SK-N-SH treated with all-trans-retinoic acid at 6 μM for 48 hours (cell line): ENCODE data around the gene COA8.

Experiments
- ATAC-seq: fragments of 200-7000 bp; cut with Tn5 transposase; 3 replicates; pipeline ENCODE4 v1.9.1; 2020; ENCODE audit warnings: mild to moderate bottlenecking, moderate library complexity
- ARNTL ChIP-seq: fragments of 450-650 bp; formaldehyde crosslinking; IDR thresholded peaks from 2 replicates; pipeline ENCODE4 v1.5.0; 2020; ENCODE audit warnings: low read depth, mild to moderate bottlenecking, moderate library complexity, borderline replicate concordance
- BACH2 ChIP-seq: fragments of 250-450 bp; sonication (Bioruptor Pico); IDR thresholded peaks from 2 replicates; pipeline ENCODE4 v1.9.0; 2021; ENCODE audit warnings: mild to moderate bottlenecking, borderline replicate concordance
- CSDC2 ChIP-seq: fragments of 250-450 bp; sonication (Bioruptor Pico); IDR thresholded peaks from 2 replicates; pipeline ENCODE4 v1.5.0; 2020; ENCODE audit warnings: mild to moderate bottlenecking, moderate library complexity
- ESRRG ChIP-seq: fragments of 250-450 bp; sonication (Bioruptor Pico); IDR thresholded peaks from 2 replicates; pipeline ENCODE4 v1.6.1; 2021; ENCODE audit warnings: mild to moderate bottlenecking
- GLIS3 ChIP-seq: fragments of 250-450 bp; sonication (Bioruptor Pico); IDR thresholded peaks from 2 replicates; pipeline ENCODE4 v1.5.0; 2020; ENCODE audit warnings: mild to moderate bottlenecking, moderate library complexity
- ISL1 ChIP-seq: fragments of 250-450 bp; sonication (Bioruptor Pico); IDR thresholded peaks from 2 replicates; pipeline ENCODE4 v2.1.2; 2022; ENCODE audit warnings: mild to moderate bottlenecking, moderate library complexity
- OSR1 ChIP-seq: fragments of 250-450 bp; sonication (Bioruptor Pico); IDR thresholded peaks from 2 replicates; pipeline ENCODE4 v1.8.0; 2022; ENCODE audit warnings: moderate library complexity, mild to moderate bottlenecking, inconsistent platforms
- PPARA ChIP-seq: fragments of 250-450 bp; sonication (Bioruptor Pico); IDR thresholded peaks from 2 replicates; pipeline ENCODE4 v1.5.0; 2020; ENCODE audit warnings: mild to moderate bottlenecking, borderline replicate concordance
- RARB ChIP-seq: fragments of 250-450 bp; sonication (Bioruptor Pico); IDR thresholded peaks from 2 replicates; pipeline ENCODE4 v1.8.0; 2021; ENCODE audit warnings: mild to moderate bottlenecking, moderate library complexity
- SNAI2 ChIP-seq: fragments of 250-450 bp; sonication (Bioruptor Pico); IDR thresholded peaks from 2 replicates; pipeline ENCODE4 v1.5.0; 2020; ENCODE audit warnings: mild to moderate bottlenecking, moderate library complexity
- TCF4 ChIP-seq: fragments of 250-450 bp; sonication (Bioruptor Pico); IDR thresholded peaks from 2 replicates; pipeline ENCODE4 v1.8.0; 2021; ENCODE audit warnings: mild to moderate bottlenecking, moderate library complexity, borderline replicate concordance
- TOX ChIP-seq: fragments of 250-450 bp; sonication (Bioruptor Pico); IDR thresholded peaks from 2 replicates; pipeline ENCODE4 v1.8.0; 2021; ENCODE audit warnings: mild to moderate bottlenecking, moderate library complexity, borderline replicate concordance
- ZC3H10 ChIP-seq: fragments of 250-450 bp; sonication (Bioruptor Pico); IDR thresholded peaks from 2 replicates; pipeline ENCODE4 v1.5.1; 2021; ENCODE audit warnings: mild to moderate bottlenecking, moderate library complexity
- ZFP3 ChIP-seq: fragments of 250-450 bp; sonication (Bioruptor Pico); IDR thresholded peaks from 2 replicates; pipeline ENCODE4 v1.5.0; 2020; ENCODE audit warnings: mild to moderate bottlenecking, moderate library complexity
- ZNF565 ChIP-seq: fragments of 450-650 bp; formaldehyde crosslinking; conservative IDR thresholded peaks from 2 replicates; pipeline ENCODE4 v1.5.0; 2020; ENCODE audit warnings: low read depth, mild to moderate bottlenecking, moderate library complexity
- ZNF70 ChIP-seq: fragments of 450-650 bp; formaldehyde crosslinking; IDR thresholded peaks from 2 replicates; pipeline ENCODE4 v1.5.0; 2020; ENCODE audit warnings: mild to moderate bottlenecking, moderate library complexity
- ZNF8 ChIP-seq: fragments of 450-650 bp; formaldehyde crosslinking; IDR thresholded peaks from 2 replicates; pipeline ENCODE4 v1.5.0; 2020; ENCODE audit warnings: mild to moderate bottlenecking, moderate library complexity
- TF ChIP-seq, protein P1 (sequence below): fragments of 250-450 bp; sonication (Bioruptor Pico); IDR thresholded peaks from 2 replicates; pipeline ENCODE4 v1.8.0; 2021; ENCODE audit warnings: low read depth, mild to moderate bottlenecking, moderate library complexity, borderline replicate concordance
- TF ChIP-seq, protein P2 (sequence below): fragments of 250-450 bp; sonication (Bioruptor Pico); IDR thresholded peaks from 2 replicates; pipeline ENCODE4 v1.5.1; 2021; ENCODE audit warnings: mild to moderate bottlenecking, moderate library complexity
- TF ChIP-seq, protein P3 (sequence below): fragments of 250-450 bp; sonication (Bioruptor Pico); IDR thresholded peaks from 2 replicates; pipeline ENCODE4 v1.5.0; 2020; ENCODE audit warnings: mild to moderate bottlenecking, moderate library complexity

The COA8 gene

DNA sequence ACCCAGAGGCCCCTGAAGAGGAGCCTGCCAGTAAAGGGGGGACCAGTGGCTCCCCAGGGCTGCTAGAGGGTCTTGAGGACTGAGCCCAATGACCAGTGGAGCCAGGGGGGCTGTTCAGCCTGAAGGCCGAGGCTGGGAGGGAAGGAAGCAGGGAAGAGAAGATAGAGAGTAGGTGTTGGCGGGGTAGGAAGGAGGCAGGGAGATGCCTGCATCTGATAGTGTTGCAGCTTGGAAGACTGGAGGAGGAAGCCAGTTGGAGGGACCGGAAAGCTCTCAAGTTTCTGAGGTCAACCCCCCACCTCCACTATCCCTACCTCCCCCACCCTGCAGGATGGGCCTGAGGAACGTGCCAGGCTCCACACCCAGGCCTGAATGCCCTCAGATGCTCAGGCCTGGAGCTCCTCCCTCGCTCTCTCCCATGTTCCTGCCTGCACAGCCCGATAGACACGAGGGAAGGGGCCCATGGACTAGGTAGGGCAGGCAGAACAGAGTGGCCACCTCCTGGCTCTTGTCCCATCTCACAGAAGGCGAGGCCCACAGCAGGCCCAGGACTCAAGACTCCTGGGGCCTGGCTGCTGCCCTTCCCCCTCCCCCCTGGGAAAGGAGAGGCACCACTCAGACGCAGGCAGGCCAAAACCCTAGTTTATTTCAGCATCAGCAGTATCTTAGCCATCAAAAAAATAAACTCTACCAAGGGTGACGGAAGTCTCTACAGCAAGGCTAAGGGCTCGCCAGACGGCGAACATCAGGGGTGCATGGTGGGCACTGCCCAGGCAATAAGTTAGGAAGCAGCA is 43.5 kb upstream of the COA8 start:
- ATAC-seq, result peak; percentile 12

DNA sequence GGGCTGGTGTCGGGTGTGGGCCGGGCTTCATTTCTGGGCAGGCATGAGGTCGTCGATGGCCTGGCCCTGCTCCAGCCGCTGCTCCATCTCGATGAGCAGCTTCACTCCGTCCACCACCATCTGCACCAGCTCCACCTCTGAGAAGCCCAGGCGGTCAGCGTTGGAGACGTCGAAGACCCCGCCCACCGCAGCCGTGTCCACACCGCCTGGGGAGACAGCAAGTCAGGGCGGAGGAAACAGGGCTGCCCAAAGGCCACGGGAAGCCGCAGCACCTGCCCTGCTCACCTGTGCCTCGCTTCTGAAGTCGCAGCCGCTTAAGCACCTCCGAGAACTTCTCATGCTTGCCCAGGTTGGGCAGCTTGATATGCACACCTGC is 42.9 kb upstream of the COA8 start:
- TF ChIP-seq RARB (CRISPR knock-in tag), result no peak
- TF ChIP-seq PPARA (CRISPR knock-in tag), result no peak
- TF ChIP-seq BACH2, result no peak
- TF ChIP-seq, protein P1, sequence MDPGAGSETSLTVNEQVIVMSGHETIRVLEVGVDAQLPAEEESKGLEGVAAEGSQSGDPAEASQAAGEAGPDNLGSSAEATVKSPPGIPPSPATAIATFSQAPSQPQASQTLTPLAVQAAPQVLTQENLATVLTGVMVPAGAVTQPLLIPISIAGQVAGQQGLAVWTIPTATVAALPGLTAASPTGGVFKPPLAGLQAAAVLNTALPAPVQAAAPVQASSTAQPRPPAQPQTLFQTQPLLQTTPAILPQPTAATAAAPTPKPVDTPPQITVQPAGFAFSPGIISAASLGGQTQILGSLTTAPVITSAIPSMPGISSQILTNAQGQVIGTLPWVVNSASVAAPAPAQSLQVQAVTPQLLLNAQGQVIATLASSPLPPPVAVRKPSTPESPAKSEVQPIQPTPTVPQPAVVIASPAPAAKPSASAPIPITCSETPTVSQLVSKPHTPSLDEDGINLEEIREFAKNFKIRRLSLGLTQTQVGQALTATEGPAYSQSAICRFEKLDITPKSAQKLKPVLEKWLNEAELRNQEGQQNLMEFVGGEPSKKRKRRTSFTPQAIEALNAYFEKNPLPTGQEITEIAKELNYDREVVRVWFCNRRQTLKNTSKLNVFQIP (CRISPR knock-in tag), result no peak
- no peak for TF ChIP-seq GLIS3 (CRISPR knock-in tag)
- TF ChIP-seq ISL1 (CRISPR knock-in tag), result no peak
- TF ChIP-seq ZNF8 (CRISPR knock-in tag), result no peak
- no peak for TF ChIP-seq ESRRG (CRISPR knock-in tag)
- TF ChIP-seq, protein P2, sequence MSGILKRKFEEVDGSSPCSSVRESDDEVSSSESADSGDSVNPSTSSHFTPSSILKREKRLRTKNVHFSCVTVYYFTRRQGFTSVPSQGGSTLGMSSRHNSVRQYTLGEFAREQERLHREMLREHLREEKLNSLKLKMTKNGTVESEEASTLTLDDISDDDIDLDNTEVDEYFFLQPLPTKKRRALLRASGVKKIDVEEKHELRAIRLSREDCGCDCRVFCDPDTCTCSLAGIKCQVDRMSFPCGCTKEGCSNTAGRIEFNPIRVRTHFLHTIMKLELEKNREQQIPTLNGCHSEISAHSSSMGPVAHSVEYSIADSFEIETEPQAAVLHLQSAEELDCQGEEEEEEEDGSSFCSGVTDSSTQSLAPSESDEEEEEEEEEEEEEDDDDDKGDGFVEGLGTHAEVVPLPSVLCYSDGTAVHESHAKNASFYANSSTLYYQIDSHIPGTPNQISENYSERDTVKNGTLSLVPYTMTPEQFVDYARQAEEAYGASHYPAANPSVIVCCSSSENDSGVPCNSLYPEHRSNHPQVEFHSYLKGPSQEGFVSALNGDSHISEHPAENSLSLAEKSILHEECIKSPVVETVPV, result no peak
- TF ChIP-seq TOX (CRISPR knock-in tag), result no peak
- TF ChIP-seq ZC3H10, result no peak
- TF ChIP-seq OSR1, result no peak
- no peak for TF ChIP-seq ZNF565 (CRISPR knock-in tag)
- TF ChIP-seq, protein P3, sequence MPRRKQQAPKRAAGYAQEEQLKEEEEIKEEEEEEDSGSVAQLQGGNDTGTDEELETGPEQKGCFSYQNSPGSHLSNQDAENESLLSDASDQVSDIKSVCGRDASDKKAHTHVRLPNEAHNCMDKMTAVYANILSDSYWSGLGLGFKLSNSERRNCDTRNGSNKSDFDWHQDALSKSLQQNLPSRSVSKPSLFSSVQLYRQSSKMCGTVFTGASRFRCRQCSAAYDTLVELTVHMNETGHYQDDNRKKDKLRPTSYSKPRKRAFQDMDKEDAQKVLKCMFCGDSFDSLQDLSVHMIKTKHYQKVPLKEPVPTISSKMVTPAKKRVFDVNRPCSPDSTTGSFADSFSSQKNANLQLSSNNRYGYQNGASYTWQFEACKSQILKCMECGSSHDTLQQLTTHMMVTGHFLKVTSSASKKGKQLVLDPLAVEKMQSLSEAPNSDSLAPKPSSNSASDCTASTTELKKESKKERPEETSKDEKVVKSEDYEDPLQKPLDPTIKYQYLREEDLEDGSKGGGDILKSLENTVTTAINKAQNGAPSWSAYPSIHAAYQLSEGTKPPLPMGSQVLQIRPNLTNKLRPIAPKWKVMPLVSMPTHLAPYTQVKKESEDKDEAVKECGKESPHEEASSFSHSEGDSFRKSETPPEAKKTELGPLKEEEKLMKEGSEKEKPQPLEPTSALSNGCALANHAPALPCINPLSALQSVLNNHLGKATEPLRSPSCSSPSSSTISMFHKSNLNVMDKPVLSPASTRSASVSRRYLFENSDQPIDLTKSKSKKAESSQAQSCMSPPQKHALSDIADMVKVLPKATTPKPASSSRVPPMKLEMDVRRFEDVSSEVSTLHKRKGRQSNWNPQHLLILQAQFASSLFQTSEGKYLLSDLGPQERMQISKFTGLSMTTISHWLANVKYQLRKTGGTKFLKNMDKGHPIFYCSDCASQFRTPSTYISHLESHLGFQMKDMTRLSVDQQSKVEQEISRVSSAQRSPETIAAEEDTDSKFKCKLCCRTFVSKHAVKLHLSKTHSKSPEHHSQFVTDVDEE (CRISPR knock-in tag), result no peak
- no peak for ATAC-seq

More for the DNA sequence above, 43.5 kb upstream of the COA8 start:
- TF ChIP-seq BACH2 (no peak), ZFP3 (CRISPR knock-in tag) (no peak), ZNF8 (CRISPR knock-in tag) (no peak), ESRRG (CRISPR knock-in tag) (no peak), ZNF565 (CRISPR knock-in tag) (no peak), GLIS3 (CRISPR knock-in tag) (no peak), SNAI2 (CRISPR knock-in tag) (no peak), PPARA (CRISPR knock-in tag) (no peak), TOX (CRISPR knock-in tag) (no peak), ZNF70 (CRISPR knock-in tag) (no peak), ISL1 (CRISPR knock-in tag) (no peak), ARNTL (CRISPR knock-in tag) (no peak), OSR1 (no peak), CSDC2 (CRISPR knock-in tag) (no peak), TCF4 (no peak), RARB (CRISPR knock-in tag) (no peak)
- TF ChIP-seq, protein P1 (CRISPR knock-in tag), result no peak
- TF ChIP-seq, protein P3 (CRISPR knock-in tag), result no peak
- TF ChIP-seq, protein P2, result no peak
